AG09319 (cell line): ENCODE data around the gene DNAJC15.

Experiments
- DNase-seq: peaks from one replicate; pipeline ENCODE4 v3.0.0-alpha.2; 2010; ENCODE audit warnings: low read depth; ENCODE audit errors: extremely low read depth
- CTCF ChIP-seq: IDR thresholded peaks from 2 replicates; pipeline ENCODE4 v1.5.1; 2011; ENCODE audit warnings: low read depth, mild to moderate bottlenecking, inconsistent platforms, low read length, moderate library complexity

The DNAJC15 gene

GRCh38 chr13:43089912-43090498 is 66.6 kb downstream of the DNAJC15 start:
- DNase-seq = no peak

GRCh38 chr13:43094901-43095300 is 71.5 kb downstream of the DNAJC15 start:
- TF ChIP-seq CTCF = no peak
- no peak for DNase-seq

More at GRCh38 chr13:43089912-43090498, 66.6 kb downstream of the DNAJC15 start:
- no peak for TF ChIP-seq CTCF

- TF ChIP-seq CTCF = no peak
- DNase-seq = no peak
These were observed 72.7 kb downstream of the DNAJC15 start for GRCh38 chr13:43095771-43096719.

GRCh38 chr13:43100667-43101066 is 77.3 kb downstream of the DNAJC15 start:
- DNase-seq = no peak
- no peak for TF ChIP-seq CTCF

- TF ChIP-seq CTCF = no peak
- DNase-seq = no peak
These were observed 78.9 kb downstream of the DNAJC15 start for GRCh38 chr13:43102304-43102703.

GRCh38 chr13:43107780-43108179 is 84.4 kb downstream of the DNAJC15 start:
- no peak for TF ChIP-seq CTCF
- DNase-seq = no peak

- no peak for DNase-seq
- TF ChIP-seq CTCF = no peak
These were observed 86.7 kb downstream of the DNAJC15 start for GRCh38 chr13:43110036-43110435.
